Caco-2 (cell line): Measurements from ENCODE around the gene MKX. TPM values are rescaled to one million over a fixed set of nuclear protein-coding genes. Genes with fewer than 3 reads are reported as not detected.

Experiments used
- BruUV-seq: library from RNA; stranded (reverse); fragments of 400-500 nt; replicated peaks from 2 replicates; lab custom pipeline; 2021; lab: Mats Ljungman, UMichigan
- CTCF ChIA-PET: fragments of 300-600 bp; sonication (Branson Sonifier 250); formaldehyde crosslinking; loops from one replicate; lab custom pipeline; 2022; ENCODE audit warnings: antibody characterized with exemption; lab: Charles Lee
- POLR2A ChIA-PET: fragments of 300-600 bp; sonication (Branson Sonifier 250); formaldehyde crosslinking; loops from one replicate; lab custom pipeline; 2022; ENCODE audit warnings: antibody characterized with exemption; lab: Charles Lee
- DNase-seq, 2 experiments: peaks; one replicate each; pipeline versions ENCODE4 v3.0.0 to v3.0.0-alpha.2; 2020 to 2022
- H3K27me3 ChIP-seq: replicated peaks from 2 replicates; pipeline ENCODE4 v1.6.0; 2011; ENCODE audit warnings: low read length; ENCODE audit not compliant: control insufficient read depth, insufficient read depth
- H3K36me3 ChIP-seq: 2 replicates; pipeline ENCODE4 v1.5.1; 2011; ENCODE audit warnings: low read length; ENCODE audit not compliant: control insufficient read depth, insufficient read depth
- H3K4me1 ChIP-seq: fragments of 250-450 bp; sonication (Bioruptor Pico); 2 replicates; pipeline ENCODE4 v1.5.1; 2020; ENCODE audit warnings: mild to moderate bottlenecking
- H3K4me3 ChIP-seq: 2 replicates; pipeline ENCODE4 v1.5.1; 2011; ENCODE audit warnings: low read depth, mild to moderate bottlenecking, control low read depth, low read length
- H3K9me3 ChIP-seq: fragments of 250-450 bp; sonication (Bioruptor Pico); 2 replicates; pipeline ENCODE4 v1.5.1; 2020; ENCODE audit warnings: mild to moderate bottlenecking, moderate library complexity
- H3K27ac Mint-ChIP-seq: one replicate; pipeline ENCODE4 v1.8.0; 2022; ENCODE audit warnings: mixed read lengths; ENCODE audit not compliant: unreplicated experiment
- H3K27me3 Mint-ChIP-seq: one replicate; pipeline ENCODE4 v1.8.0; 2022; ENCODE audit warnings: mixed read lengths; ENCODE audit not compliant: insufficient read depth, unreplicated experiment
- H3K36me3 Mint-ChIP-seq: one replicate; pipeline ENCODE4 v1.8.0; 2022; ENCODE audit warnings: mild to moderate bottlenecking, mixed read lengths; ENCODE audit not compliant: insufficient read depth, unreplicated experiment
- H3K4me1 Mint-ChIP-seq: one replicate; pipeline ENCODE4 v1.8.0; 2022; ENCODE audit warnings: low read depth, mixed read lengths; ENCODE audit not compliant: unreplicated experiment
- H3K4me3 Mint-ChIP-seq: one replicate; pipeline ENCODE4 v1.8.0; 2022; ENCODE audit warnings: mild to moderate bottlenecking, moderate library complexity, mixed read lengths; ENCODE audit not compliant: unreplicated experiment
- H3K9me3 Mint-ChIP-seq: one replicate; pipeline ENCODE4 v1.8.0; 2022; ENCODE audit warnings: mixed read lengths; ENCODE audit not compliant: unreplicated experiment
- CTCF ChIP-seq, 2 experiments: fragments of 200-600 bp in 1 of 2; IDR thresholded peaks; 1 replicate in 1 of 2; 2 replicates in 1 of 2; pipeline versions ENCODE4 v1.5.1 to v1.8.0; 2011 to 2022; ENCODE audit warnings: antibody characterized with exemption in 1 of 2, control low read depth in 1 of 2, inconsistent platforms in 1 of 2, low read depth in 1 of 2, low read length in 1 of 2, mild to moderate bottlenecking in 1 of 2, moderate library complexity in 1 of 2; ENCODE audit not compliant: insufficient read depth in 1 of 2, severe bottlenecking in 1 of 2, unreplicated experiment in 1 of 2
- intact Hi-C: fragments of 100-400 bp; cut with micrococcal nuclease; formaldehyde crosslinking; loops from one replicate; pipeline ENCODE4 v1.10.0; 2022; ENCODE audit not compliant: unreplicated experiment
- total RNA-seq: library from RNA; stranded (reverse); gene quantifications from 2 replicates; pipeline ENCODE4 v1.2.3, GENCODE V29; 2022

MKX gene
- total RNA-seq, 1 experiment from 2014 or later = 0.64 TPM

GRCh38 chr10:27717224-27717623 is 28.4 kb downstream of the MKX start:
- no peak for DNase-seq
- BruUV-seq = no TSS peak
- no peaks in the 10 kb centered on the region for H3K4me1 ChIP-seq
- CTCF ChIA-PET = no interaction called here
- H3K4me1 Mint-ChIP-seq = no peaks in the 10 kb centered on the region
- peaks cover 1% of the 10 kb centered on the region; the same call in 1 of the 2 replicates for H3K27me3 ChIP-seq
- POLR2A ChIA-PET = no interaction called here
- H3K4me3 ChIP-seq = no peak overlapping the region
- no peaks in the 10 kb centered on the region for H3K36me3 ChIP-seq
- TF ChIP-seq CTCF (IDR thresholded peaks at IDR 0.05; ENCODE audit: insufficient read depth in 1 of 2, low read depth in 1 of 2, low read length in 1 of 2, severe bottlenecking in 1 of 2, unreplicated experiment in 1 of 2) = no peak
- no peaks in the 10 kb centered on the region for H3K9me3 Mint-ChIP-seq
- no peaks in the 10 kb centered on the region for H3K9me3 ChIP-seq
- H3K27me3 Mint-ChIP-seq = peaks cover 37% of the 10 kb centered on the region
- no peaks in the 10 kb centered on the region for H3K36me3 Mint-ChIP-seq
- intact Hi-C loops = no loop called here
- no peak overlapping the region for H3K4me3 Mint-ChIP-seq
- no peak overlapping the region for H3K27ac Mint-ChIP-seq

- CTCF ChIA-PET = no interaction called here
- no TSS peak for BruUV-seq
- Histone ChIP-seq H3K4me3 (no peak overlapping the region), H3K27me3 (peaks cover 1% of the 10 kb centered on the region; the same call in 1 of the 2 replicates), H3K9me3 (no peaks in the 10 kb centered on the region), H3K4me1 (no peaks in the 10 kb centered on the region), H3K36me3 (no peaks in the 10 kb centered on the region)
- no peaks in the 10 kb centered on the region for H3K4me1 Mint-ChIP-seq
- H3K27ac Mint-ChIP-seq = no peak overlapping the region
- peaks cover 39% of the 10 kb centered on the region for H3K27me3 Mint-ChIP-seq
- DNase-seq = no peak
- H3K4me3 Mint-ChIP-seq = no peak overlapping the region
- no peak for TF ChIP-seq CTCF (IDR thresholded peaks at IDR 0.05; ENCODE audit: insufficient read depth in 1 of 2, low read depth in 1 of 2, low read length in 1 of 2, severe bottlenecking in 1 of 2, unreplicated experiment in 1 of 2)
- H3K9me3 Mint-ChIP-seq = no peaks in the 10 kb centered on the region
- intact Hi-C loops = no loop called here
- POLR2A ChIA-PET = no interaction called here
- H3K36me3 Mint-ChIP-seq = no peaks in the 10 kb centered on the region
Observed at GRCh38 chr10:27716521-27716920, 29.1 kb downstream of the MKX start.

GRCh38 chr10:27715505-27715904 is 30.1 kb downstream of the MKX start:
- no peaks in the 10 kb centered on the region for H3K9me3 Mint-ChIP-seq
- no peaks in the 10 kb centered on the region for H3K4me1 Mint-ChIP-seq
- no peak overlapping the region for H3K27ac Mint-ChIP-seq
- no peaks in the 10 kb centered on the region for H3K9me3 ChIP-seq
- peaks cover 1% of the 10 kb centered on the region; the same call in 1 of the 2 replicates for H3K27me3 ChIP-seq
- no peak overlapping the region for H3K4me3 ChIP-seq
- intact Hi-C loops = no loop called here
- no peak for TF ChIP-seq CTCF (IDR thresholded peaks at IDR 0.05; ENCODE audit: insufficient read depth in 1 of 2, low read depth in 1 of 2, low read length in 1 of 2, severe bottlenecking in 1 of 2, unreplicated experiment in 1 of 2)
- no peak overlapping the region for H3K4me3 Mint-ChIP-seq
- ChIA-PET POLR2A (no interaction called here), CTCF (no interaction called here)
- no peaks in the 10 kb centered on the region for H3K4me1 ChIP-seq
- peaks cover 40% of the 10 kb centered on the region for H3K27me3 Mint-ChIP-seq
- BruUV-seq = no TSS peak
- H3K36me3 ChIP-seq = no peaks in the 10 kb centered on the region
- DNase-seq = no peak
- H3K36me3 Mint-ChIP-seq = no peaks in the 10 kb centered on the region
